GM19324 (cell line): ENCODE results near the gene CLDN7.

Experiments
- ATAC-seq: cut with Tn5 transposase; IDR thresholded peaks from one replicate; pipeline ENCODE4 v1.9.1; 2021; ENCODE audit warnings: mild to moderate bottlenecking, moderate library complexity; ENCODE audit not compliant: unreplicated experiment, low FRiP score

The CLDN7 gene

DNA sequence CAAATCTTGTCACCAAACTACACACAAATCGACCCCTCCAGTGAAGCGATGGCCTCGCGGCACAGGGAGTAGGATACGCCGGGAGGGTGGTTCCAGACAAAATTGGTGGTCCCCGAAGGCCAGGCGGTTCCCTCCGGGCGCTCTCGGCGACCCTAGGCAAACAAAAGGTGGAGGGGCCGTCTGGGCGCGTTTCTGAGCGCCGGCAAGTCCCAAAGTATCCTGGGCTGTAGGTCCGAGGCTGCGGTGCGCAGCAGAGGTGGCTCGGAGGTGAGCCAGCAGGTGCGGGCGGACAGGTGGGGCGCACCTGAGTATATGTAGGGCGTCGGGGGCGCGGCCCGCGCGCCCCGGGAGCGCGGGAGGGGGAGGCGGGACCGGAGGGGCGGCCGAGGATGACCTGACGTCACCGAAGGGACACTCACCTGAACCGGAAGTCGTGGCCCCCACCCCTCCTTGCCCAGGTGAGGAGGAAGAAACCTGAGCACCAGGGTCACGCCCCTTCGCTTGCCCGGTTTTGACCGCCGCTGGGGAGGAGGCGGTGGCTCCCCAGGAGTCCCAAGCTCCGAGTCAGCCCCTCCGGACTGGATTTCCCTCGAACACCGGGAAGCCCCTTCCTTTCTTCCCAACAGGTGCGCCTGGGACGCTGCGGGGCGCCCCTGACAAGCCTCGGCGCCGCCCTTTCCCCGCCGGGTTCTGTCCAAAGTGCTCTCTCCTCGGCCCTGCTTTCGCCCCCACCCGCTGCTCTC is at the start of gene CLDN7:
CLDN7 (minus strand) TSS at position 287 of the 743 bp plus-strand sequence. CDS start 435 bp downstream, outside the sequence.
- no peak for ATAC-seq

GRCh38 chr17:7311110-7311705 is 48.9 kb upstream of the CLDN7 start:
- ATAC-seq: no peak

DNA sequence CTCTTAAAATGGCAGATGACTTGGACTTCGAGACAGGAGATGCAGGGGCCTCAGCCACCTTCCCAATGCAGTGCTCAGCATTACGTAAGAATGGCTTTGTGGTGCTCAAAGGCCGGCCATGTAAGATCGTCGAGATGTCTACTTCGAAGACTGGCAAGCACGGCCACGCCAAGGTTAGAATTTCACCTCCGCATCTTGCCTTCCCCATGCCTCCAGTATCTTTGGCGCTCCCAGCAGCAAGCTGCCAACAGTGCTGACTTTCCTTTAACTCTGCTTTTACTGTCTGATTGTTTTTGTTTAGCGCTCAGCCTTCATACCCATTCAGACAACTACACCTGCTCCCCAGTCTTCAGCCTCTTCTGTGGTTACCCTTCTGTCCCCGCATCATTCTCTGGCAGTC is 47.4 kb upstream of the CLDN7 start:
- no peak for ATAC-seq

DNA sequence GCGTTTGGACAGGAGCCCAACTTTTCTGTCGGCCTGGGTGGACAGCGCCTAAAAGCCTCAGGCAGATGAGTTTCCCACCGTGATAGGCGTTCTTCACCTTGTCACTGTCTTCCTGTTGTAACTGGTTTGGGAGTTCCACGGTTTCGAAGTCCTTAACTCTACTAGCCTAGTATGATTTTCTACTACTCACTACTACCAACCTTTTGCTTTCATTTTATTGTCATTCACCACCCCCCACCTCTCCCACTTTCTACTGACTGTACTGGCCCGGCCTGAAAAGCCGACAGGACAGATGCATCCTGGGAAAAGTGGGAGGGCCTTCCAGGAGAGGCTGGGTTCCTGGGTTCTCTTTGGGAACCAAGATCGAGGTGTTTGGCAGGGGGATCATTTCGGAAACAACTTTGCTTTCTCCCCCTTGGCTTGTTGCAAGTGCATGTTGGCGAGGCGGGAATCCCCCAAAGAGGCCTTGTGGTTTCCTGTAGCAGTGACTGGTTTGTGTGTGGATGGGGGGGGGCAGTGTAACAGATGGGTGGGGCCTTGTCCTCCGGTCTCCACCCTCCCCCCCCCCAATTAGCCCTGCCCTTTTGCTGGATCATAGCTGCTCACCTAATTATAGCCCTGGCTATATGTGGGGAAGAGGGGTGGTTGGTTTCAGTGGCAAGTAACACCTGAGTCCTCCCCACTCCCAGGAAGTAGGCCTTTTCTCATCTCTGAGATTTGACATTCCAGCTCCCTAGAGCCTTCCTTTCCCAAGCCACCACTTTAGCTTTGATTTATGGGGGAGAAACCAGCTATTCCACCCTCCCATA is 46.6 kb upstream of the CLDN7 start:
- no peak for ATAC-seq

DNA sequence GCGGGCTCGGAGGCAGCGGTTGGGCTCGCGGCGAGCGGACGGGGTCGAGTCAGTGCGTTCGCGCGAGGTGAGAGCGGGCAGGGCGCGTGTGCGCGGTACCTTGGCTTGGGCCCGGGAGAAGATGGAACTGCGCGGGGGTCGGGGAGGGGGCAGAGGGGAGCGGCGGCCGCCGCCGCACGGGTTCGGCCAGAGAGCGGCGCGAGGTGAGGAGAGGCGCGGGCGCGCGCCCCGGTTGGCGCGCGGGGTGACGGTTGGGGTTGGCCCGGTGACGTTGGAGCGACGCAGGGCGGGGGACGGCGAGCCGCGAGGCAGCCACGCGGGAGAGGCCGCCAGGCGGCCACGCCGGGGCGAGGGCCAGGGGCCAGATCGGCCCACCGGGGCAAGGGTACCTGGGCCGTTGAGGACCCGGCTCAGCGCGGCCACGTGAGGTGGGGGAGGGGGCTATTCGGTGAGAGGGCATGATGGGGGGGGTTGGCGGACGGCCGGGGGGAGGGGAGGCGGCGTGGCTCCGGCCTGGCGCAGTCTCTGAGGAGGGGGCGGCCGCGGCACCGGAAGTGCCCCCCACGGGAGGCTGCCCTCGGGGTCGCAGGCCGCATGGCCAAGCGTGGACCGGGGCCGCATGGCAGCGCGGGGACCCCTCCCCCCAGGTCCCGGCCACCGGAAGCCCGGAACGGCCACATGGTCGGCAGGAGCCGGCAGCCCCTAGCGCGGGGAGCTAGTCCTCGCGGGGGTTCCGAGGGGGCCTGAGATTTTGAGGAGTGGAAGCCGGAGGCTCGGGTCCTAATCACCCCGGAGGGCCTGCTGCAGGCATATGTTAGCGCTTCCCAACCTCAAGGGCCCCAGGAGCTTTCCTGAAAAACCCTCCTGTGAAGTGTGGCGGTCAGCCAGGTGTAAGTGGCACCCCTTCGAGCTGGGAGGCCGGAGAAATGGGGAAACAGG is 45.7 kb upstream of the CLDN7 start:
- peak; percentile 15 for ATAC-seq

DNA sequence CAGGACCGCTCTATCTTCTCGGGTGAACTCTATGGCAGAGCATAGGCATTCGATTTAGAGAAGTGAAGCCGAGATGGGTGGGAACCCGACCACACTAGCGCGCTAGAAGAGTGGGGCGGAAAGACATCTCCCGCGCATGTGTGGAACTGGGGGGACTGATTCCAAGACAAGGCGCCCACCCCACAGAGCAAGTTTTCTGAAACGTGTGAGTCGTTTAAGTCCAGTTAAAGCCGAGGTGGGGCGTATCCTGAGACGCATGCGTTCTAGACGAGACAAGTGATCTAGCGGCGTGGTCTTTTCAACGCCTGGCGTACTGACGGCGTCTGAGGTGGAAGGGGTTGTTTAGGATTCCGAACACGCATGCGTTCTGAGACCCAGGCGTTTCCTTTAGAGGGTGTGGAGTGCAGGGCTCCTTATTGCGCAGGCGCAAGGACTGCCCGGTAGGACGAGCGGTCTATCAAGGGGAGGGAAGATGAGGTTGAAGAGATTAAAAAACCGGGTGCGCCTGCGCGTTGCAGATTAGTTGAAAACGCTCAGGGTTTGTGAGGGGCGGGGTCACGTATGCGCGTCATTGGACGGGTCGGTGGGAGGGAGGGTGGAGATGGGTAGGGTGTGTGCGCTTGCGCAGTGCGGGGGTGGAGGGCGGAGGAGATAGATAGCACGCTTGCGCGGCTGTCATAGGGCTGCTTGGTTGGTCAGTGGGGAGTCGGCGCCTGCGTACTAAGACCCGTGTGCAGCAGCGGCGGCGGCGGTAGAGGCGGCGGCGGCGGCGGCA is 44.8 kb upstream of the CLDN7 start, which contains the start of gene EIF5A:
EIF5A (plus strand) TSS at position 718 of the 775 bp plus-strand sequence. CDS start 2,008 bp downstream, outside the sequence.
- peak; percentile 74 for ATAC-seq

GRCh38 chr17:7304179-7304578 is 41.9 kb upstream of the CLDN7 start:
- ATAC-seq: no peak

DNA sequence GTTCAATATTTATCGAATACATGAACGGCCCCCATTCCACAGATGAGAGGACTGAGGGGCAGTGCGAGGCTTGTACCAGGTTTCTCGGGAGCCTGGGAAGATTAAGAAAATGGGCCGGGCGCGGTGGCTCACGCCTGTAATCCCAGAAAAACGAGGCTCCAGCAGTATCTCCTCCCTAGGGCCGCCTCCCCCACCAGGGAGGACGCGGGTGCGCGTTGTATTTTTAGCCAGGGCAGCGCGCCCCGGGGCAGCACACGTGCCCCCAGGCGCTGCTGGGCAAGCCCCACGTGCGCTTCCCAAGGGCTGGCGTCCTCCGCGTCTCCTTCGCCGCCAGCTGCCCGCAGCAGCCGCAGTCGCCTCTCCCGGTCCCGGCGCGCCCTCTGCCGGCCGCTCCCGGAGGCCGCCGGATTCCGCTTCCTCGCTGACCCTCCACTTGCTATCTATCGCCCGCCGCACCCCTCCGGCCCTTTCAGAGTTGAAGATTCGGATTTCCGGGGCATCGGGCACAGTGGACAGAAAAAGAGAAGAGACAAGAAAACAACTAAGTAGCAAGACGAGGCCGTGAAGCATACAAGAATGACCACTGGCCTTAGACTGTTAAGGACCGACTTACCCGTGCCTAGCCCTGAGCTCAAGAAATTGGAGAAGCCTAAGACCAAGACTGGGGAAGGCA is 34.0 kb upstream of the CLDN7 start:
- ATAC-seq: no peak

GRCh38 chr17:7295230-7296180 is 33.2 kb upstream of the CLDN7 start:
- no peak for ATAC-seq

GRCh38 chr17:7294614-7295153 is 32.4 kb upstream of the CLDN7 start, which contains the start of gene YBX2:
Gene YBX2 (minus strand): TSS chr17:7294639. CDS start chr17:7294500, 139 bp downstream.
- no peak for ATAC-seq

GRCh38 chr17:7293816-7294613 is 31.7 kb upstream of the CLDN7 start:
- ATAC-seq: no peak

DNA sequence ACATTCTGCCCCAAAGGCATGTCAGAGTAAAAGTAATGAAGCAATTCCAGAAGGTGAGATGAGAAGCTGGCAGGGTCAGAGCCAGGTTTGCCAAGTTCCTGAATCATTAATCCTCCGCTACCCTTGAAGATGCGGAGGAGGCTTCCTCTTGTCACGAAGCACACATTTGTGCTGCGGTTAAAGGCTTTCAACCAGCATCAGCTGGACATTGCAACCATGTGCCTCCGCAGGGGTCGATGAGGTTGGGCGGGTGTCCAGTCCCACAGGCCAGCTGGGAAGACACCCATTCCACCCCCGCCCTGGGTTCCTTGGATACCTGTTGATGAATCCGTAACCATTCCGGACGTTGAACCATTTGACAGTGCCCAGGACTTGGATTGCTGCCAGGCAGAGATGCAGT is 30.9 kb upstream of the CLDN7 start:
- ATAC-seq: no peak

- no peak for ATAC-seq
These were observed 30.5 kb upstream of the CLDN7 start for GRCh38 chr17:7292729-7293128.

GRCh38 chr17:7292194-7292593 is 29.9 kb upstream of the CLDN7 start:
- no peak for ATAC-seq

GRCh38 chr17:7290685-7291084 is 28.4 kb upstream of the CLDN7 start:
- no peak for ATAC-seq

GRCh38 chr17:7290166-7290565 is 27.9 kb upstream of the CLDN7 start:
- no peak for ATAC-seq
